ENCODE results near the gene EIF4EBP3. TPM values are rescaled to one million over a fixed set of nuclear protein-coding genes. Genes with fewer than 3 reads are reported as not detected.

The EIF4EBP3 gene
- total RNA-seq, 1 experiment from 2014 or later = 8.4 TPM

- no peaks in the 10 kb centered on the region for H3K9me3 Mint-ChIP-seq
- H3K4me1 Mint-ChIP-seq = no peaks in the 10 kb centered on the region
- no peaks in the 10 kb centered on the region for H3K27me3 Mint-ChIP-seq (ENCODE audit: low read depth)
- POLR2A ChIA-PET = no interaction called here
- no peak overlapping the region for H3K4me3 Mint-ChIP-seq
- TF ChIP-seq TCF7 (CRISPR knock-in tag; IDR thresholded peaks at IDR 0.05; ENCODE audit: low read depth) = no peak
- TF ChIP-seq PRDM15 (CRISPR knock-in tag; IDR thresholded peaks at IDR 0.05) = no peak
- TF ChIP-seq ZNF121 (CRISPR knock-in tag; IDR thresholded peaks at IDR 0.05) = no peak
- TF ChIP-seq ZNF219 (CRISPR knock-in tag; IDR thresholded peaks at IDR 0.05; ENCODE audit: borderline replicate concordance) = no peak
- H3K27ac Mint-ChIP-seq = no peak overlapping the region
- peaks cover 67% of the 10 kb centered on the region for H3K36me3 Mint-ChIP-seq
- CTCF ChIA-PET = interaction anchor here (1.3 kb wide), 1 partner anchor 137 kb away, joined by 3 read pairs; no protein-coding TSS in a partner anchor
- DNase-seq (ENCODE audit: low spot score) (no peak), ATAC-seq (no peak)
These were observed 37.6 kb upstream of the EIF4EBP3 start for GRCh38 chr5:140509898-140510297.

- ChIA-PET POLR2A (interaction anchor here (0.7 kb wide), 1 partner anchor 35 kb away, joined by 3 read pairs; no protein-coding TSS in a partner anchor), CTCF (no interaction called here)
- TF ChIP-seq CREB1 (CRISPR knock-in tag; IDR thresholded peaks at IDR 0.05) (no peak), TP53 (CRISPR knock-in tag; IDR thresholded peaks at IDR 0.05) (no peak), ZBTB43 (CRISPR knock-in tag; IDR thresholded peaks at IDR 0.05) (no peak), E2F5 (CRISPR knock-in tag; IDR thresholded peaks at IDR 0.05) (no peak), USF2 (CRISPR knock-in tag; IDR thresholded peaks at IDR 0.05) (no peak), SMAD3 (CRISPR knock-in tag; IDR thresholded peaks at IDR 0.05; ENCODE audit: borderline replicate concordance) (no peak), ZBTB21 (CRISPR knock-in tag; IDR thresholded peaks at IDR 0.05; ENCODE audit: borderline replicate concordance) (no peak), ZNF671 (CRISPR knock-in tag; IDR thresholded peaks at IDR 0.05) (no peak), ZNF317 (CRISPR knock-in tag; IDR thresholded peaks at IDR 0.05; ENCODE audit: borderline replicate concordance, low read depth) (no peak), ZNF219 (CRISPR knock-in tag; IDR thresholded peaks at IDR 0.05; ENCODE audit: borderline replicate concordance) (no peak), CREM (CRISPR knock-in tag; IDR thresholded peaks at IDR 0.05) (no peak), ESRRA (CRISPR knock-in tag; IDR thresholded peaks at IDR 0.05; ENCODE audit: borderline replicate concordance) (no peak), AR (CRISPR knock-in tag; IDR thresholded peaks at IDR 0.05) (no peak), CTCF (IDR thresholded peaks at IDR 0.05) (no peak), MXD4 (CRISPR knock-in tag; IDR thresholded peaks at IDR 0.05; ENCODE audit: borderline replicate concordance) (no peak), SP1 (CRISPR knock-in tag; conservative IDR thresholded peaks at IDR 0.05) (no peak)
- ATAC-seq (no peak), DNase-seq (ENCODE audit: low spot score) (no peak)
- Mint-ChIP-seq H3K4me1 (no peaks in the 10 kb centered on the region), H3K27me3 (ENCODE audit: low read depth) (no peaks in the 10 kb centered on the region), H3K4me3 (no peak overlapping the region), H3K27ac (no peak overlapping the region), H3K9me3 (no peaks in the 10 kb centered on the region), H3K36me3 (peaks cover 57% of the 10 kb centered on the region)
These were observed 34.3 kb upstream of the EIF4EBP3 start for GRCh38 chr5:140513124-140513523.
